ENCODE data around the gene UGT2B7.

UGT2B7 gene

DNA sequence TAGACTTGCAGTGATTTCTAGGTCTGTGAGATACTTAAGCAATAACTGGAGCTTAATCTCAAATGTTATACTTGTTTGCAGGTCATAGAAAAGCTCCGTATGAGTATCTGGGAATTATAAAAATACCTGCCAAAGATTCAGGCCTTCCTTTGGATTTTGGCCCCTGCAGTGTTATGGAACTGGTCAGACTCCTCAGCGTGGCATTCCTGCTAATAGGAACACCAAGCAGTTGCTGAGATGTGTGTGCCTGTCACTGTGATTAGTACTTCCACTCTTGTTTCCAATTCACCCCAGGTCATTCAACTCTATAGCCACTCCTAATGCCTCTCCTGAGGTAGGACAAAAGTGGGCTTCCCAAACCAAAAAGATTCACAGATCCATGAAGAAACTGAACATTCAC is 7.8 kb upstream of the UGT2B7 start:
- TF ChIP-seq, protein P1, sequence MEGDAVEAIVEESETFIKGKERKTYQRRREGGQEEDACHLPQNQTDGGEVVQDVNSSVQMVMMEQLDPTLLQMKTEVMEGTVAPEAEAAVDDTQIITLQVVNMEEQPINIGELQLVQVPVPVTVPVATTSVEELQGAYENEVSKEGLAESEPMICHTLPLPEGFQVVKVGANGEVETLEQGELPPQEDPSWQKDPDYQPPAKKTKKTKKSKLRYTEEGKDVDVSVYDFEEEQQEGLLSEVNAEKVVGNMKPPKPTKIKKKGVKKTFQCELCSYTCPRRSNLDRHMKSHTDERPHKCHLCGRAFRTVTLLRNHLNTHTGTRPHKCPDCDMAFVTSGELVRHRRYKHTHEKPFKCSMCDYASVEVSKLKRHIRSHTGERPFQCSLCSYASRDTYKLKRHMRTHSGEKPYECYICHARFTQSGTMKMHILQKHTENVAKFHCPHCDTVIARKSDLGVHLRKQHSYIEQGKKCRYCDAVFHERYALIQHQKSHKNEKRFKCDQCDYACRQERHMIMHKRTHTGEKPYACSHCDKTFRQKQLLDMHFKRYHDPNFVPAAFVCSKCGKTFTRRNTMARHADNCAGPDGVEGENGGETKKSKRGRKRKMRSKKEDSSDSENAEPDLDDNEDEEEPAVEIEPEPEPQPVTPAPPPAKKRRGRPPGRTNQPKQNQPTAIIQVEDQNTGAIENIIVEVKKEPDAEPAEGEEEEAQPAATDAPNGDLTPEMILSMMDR (IDR thresholded peaks at IDR 0.05; ENCODE audit: control extremely low read depth, extremely low read depth, low read depth, missing control alignments) = no peak
- DNase-seq (ENCODE audit: extremely low spot score) = no peak
- CTCF ChIA-PET = interaction anchor here (1.2 kb wide), 1 partner anchor 28 kb away, joined by 5 read pairs; no protein-coding TSS in a partner anchor
- POLR2A ChIA-PET = no interaction called here

DNA sequence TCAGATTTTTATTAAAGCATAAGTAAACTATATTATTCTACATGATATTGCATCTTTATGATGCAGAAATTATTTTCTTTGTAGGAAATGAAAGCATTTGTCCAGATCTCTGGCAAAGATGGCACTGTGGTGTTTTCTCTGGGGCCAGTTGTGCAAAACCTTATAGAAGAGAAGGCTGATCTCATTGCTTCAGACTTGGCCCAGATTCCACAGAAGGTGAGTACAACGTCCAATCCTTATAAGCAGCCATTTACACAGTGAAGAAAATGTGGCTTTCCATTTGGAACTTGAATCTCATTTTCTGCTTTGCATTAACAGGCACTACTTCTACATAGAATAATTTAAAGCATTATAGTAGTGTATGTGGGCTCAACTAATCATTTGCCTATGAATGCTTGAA is 6.9 kb upstream of the UGT2B7 start:
- POLR2A ChIA-PET = no interaction called here
- CTCF ChIA-PET = interaction anchor here (1.2 to 1.3 kb wide), 2 partner anchors 10 to 29 kb away, joined by 3 to 5 read pairs; no protein-coding TSS in a partner anchor
- DNase-seq (ENCODE audit: extremely low spot score) = no peak
- TF ChIP-seq, protein P1 (IDR thresholded peaks at IDR 0.05; ENCODE audit: control extremely low read depth, extremely low read depth, low read depth, missing control alignments) = no peak

DNA sequence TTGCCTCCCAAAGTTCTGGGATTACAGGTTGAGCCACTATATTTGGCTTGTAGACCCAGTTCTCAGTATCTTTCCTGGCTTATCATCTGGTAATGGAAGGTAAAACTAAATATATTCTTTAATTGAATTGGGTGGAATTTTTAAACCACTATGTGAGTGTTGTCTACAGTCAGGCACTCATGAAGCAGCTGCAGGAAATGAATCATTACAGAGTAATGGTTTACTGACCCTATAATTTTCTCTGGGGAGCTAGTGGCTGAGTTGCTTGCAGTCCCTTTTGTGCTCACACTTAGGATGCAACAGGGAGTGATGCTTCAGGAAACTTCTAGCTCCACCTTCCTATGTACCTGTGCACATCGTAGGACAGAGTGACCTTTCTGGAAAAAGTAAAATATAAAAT is 4.1 kb upstream of the UGT2B7 start:
- DNase-seq (ENCODE audit: extremely low spot score) = no peak
- TF ChIP-seq, protein P1 (IDR thresholded peaks at IDR 0.05; ENCODE audit: control extremely low read depth, extremely low read depth, low read depth, missing control alignments) = no peak
- ChIA-PET CTCF (interaction anchor here (0.9 to 1.8 kb wide), 3 partner anchors 15 to 64 kb away, joined by 3 to 5 read pairs (median 4); no protein-coding TSS in a partner anchor), POLR2A (no interaction called here)

DNA sequence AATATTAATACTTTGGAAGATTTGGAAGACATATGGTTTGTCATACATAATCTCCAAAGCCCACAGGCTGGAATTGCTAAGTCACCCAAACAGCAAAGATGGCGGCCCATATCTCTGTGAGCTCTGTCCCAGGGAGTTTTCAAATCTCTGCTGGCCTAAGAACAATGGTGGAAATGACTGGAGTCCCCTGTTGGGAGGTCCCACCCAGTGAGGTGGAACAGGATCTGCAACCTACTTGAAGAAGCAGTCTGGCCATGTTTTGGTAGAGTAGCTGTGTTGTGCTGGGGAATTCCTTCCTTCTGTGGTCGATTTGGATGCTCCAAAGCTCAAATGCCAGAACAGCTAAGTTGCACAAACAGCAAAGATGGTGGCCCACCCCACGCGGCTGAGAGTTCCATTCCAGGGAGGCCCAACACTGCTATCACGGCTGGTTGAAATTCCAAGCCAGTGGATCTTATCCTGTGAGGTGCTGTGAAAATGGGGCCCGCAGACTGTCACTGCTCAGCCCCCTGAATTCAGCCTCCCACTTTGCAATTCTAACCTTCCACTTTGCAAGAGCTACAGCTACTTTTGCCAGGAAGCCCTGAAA is 3.2 kb upstream of the UGT2B7 start:
- ChIA-PET CTCF (interaction anchor here (1.8 kb wide), 1 partner anchor 63 kb away, joined by 4 read pairs; no protein-coding TSS in a partner anchor), POLR2A (no interaction called here)
- no peak for DNase-seq (ENCODE audit: extremely low spot score)
- TF ChIP-seq, protein P1 (IDR thresholded peaks at IDR 0.05; ENCODE audit: control extremely low read depth, extremely low read depth, low read depth, missing control alignments) = no peak

DNA sequence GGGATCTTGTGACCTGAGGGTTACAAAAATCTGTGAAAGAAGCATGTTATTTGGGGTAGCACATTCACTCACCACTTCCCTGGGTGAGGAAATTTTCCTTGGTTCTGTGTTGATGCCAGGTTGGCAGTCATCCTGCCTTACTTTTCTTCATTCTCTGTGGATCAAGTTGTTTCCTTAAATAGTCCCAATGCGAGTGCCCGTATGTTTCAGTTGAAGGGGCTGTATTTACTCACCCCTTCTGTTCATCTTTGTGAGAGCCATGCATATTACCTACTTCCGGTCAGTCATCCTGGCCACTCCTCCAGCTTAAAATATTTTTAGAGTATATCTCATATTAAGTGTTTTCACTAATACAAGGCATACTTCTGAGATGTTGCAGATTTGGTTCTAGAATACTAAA is 2.6 kb upstream of the UGT2B7 start:
- TF ChIP-seq, protein P1 (IDR thresholded peaks at IDR 0.05; ENCODE audit: control extremely low read depth, extremely low read depth, low read depth, missing control alignments) = no peak
- ChIA-PET POLR2A (no interaction called here), CTCF (no interaction called here)
- DNase-seq (ENCODE audit: extremely low spot score) = no peak

DNA sequence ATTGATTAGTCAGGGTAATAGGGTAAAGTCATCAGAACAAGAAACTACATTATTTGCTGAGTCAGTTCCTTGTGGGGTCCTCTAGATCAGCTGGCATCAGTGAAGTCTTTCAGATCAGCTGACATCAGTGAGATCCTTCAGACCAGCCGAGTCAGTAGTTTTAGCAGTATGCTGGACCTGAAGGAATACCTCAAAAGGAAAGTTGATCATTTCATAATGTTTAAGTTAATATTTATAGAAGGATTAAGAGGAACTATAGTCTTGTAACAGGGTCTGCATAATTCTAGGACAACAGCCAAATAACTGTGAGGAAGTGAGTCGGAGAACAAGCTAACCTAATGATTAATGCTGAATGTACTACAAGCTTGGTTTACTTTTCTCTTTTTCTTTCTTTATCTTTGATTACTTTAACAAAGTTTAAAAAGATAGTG is 958 bp upstream of the UGT2B7 start:
- CTCF ChIA-PET = no interaction called here
- TF ChIP-seq, protein P1 (IDR thresholded peaks at IDR 0.05; ENCODE audit: control extremely low read depth, extremely low read depth, low read depth, missing control alignments) = no peak
- POLR2A ChIA-PET = no interaction called here
- no peak for DNase-seq (ENCODE audit: extremely low spot score)
